Fibroblast of mammary gland (primary cell): Measurements from ENCODE around the gene PACRGL.

Experiments
- DNase-seq: peaks from one replicate; pipeline ENCODE4 v3.0.0-alpha.2; 2010; ENCODE audit warnings: low read depth
- H3K4me3 ChIP-seq: 2 replicates; pipeline ENCODE4 v1.5.1; 2011; ENCODE audit warnings: low read depth, mild to moderate bottlenecking, low read length, moderate library complexity; ENCODE audit not compliant: control insufficient read depth
- TF ChIP-seq, protein P1 (sequence below): conservative IDR thresholded peaks from 2 replicates; pipeline ENCODE4 v1.5.1; 2011; ENCODE audit warnings: low read depth, low read length, inconsistent platforms; ENCODE audit not compliant: control insufficient read depth, insufficient read depth

The PACRGL gene

DNA sequence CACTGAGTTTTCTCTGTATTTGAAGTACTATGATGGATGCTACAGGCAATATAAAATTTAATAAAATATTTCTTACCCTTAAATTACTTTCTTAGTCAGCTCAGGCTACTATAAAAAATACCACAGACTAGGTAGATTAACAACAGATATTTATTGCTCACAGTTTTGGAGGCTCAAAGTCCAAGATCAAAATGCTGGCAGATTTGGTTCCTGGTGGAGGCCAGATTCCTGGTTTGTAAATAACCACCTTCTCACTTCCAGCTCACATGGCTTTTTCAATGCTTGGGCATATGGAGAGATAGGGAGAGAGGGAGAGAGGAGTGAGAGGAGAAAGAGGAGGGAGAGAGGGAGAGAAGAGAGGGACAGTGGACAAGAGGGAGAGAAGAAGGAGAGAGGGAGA, 24.5 kb upstream of the PACRGL start:
- no peak overlapping the region for H3K4me3 ChIP-seq
- no peak for DNase-seq
- TF ChIP-seq, protein P1, sequence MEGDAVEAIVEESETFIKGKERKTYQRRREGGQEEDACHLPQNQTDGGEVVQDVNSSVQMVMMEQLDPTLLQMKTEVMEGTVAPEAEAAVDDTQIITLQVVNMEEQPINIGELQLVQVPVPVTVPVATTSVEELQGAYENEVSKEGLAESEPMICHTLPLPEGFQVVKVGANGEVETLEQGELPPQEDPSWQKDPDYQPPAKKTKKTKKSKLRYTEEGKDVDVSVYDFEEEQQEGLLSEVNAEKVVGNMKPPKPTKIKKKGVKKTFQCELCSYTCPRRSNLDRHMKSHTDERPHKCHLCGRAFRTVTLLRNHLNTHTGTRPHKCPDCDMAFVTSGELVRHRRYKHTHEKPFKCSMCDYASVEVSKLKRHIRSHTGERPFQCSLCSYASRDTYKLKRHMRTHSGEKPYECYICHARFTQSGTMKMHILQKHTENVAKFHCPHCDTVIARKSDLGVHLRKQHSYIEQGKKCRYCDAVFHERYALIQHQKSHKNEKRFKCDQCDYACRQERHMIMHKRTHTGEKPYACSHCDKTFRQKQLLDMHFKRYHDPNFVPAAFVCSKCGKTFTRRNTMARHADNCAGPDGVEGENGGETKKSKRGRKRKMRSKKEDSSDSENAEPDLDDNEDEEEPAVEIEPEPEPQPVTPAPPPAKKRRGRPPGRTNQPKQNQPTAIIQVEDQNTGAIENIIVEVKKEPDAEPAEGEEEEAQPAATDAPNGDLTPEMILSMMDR = no peak

GRCh38 chr4:20676501-20677197, 23.6 kb upstream of the PACRGL start:
- no peak overlapping the region for H3K4me3 ChIP-seq
- DNase-seq = no peak
- TF ChIP-seq, protein P1 = no peak

DNA sequence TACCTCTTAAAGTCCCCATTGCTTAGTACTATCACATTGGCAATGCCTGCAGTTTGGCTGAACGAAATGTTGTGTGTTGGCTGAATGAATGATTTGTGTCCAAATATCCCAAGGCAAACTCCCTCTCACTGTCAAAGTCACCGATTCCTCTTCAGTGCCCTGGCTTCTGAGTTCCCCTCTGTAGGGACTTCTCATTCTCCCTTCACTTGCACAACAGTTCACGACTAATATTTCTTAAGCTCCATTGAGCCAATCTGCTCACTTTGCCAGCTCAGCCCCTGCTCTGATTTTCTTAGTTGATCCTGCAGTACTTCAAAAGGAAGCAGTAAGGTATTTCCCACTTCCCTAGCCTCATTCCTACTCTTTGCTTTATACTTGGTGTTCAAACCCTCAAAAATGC, 21.9 kb upstream of the PACRGL start:
- TF ChIP-seq, protein P1 = no peak
- no peak overlapping the region for H3K4me3 ChIP-seq
- DNase-seq = no peak

DNA sequence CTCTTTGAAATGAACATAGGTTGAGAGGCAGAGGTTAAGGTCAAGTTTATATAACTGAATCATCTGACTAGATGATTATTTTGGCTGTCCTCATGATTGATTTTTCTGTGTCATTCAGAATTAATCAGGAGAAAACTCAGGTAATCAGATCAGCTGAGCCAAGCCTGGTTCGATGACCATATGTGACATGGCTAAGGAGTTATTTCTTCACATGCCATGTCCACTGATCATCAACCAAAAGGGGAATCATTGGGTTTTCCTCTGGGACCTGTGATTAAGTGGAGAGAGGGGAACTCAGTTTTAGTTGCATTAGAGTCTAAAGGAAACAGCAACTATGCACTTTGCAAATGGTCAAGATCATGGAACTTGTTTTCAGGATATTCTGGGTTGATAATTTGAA, 20.3 kb upstream of the PACRGL start:
- H3K4me3 ChIP-seq = no peak overlapping the region
- peak; percentile 52 for DNase-seq
- TF ChIP-seq, protein P1 = no peak

DNA sequence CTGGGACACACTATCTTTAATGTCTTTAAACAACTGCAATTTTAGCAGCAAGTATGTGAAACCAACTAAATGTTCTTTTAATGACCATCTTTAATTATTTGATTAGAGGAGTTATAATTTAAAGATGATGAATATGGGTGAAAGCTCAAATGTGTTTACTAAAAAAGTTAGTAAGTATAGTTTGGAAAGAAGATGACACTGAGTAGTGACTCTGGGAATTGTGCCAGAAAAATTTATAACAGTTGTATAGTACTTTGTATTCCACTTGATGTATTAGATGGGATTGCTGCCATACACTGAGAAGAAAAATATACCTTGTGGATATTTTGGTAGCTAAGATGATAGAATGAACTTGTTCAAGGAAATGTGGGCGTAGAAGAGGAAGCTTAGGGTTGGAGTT, 19.5 kb upstream of the PACRGL start:
- no peak for DNase-seq
- no peak overlapping the region for H3K4me3 ChIP-seq
- TF ChIP-seq, protein P1 = no peak

- H3K4me3 ChIP-seq = no peak overlapping the region
- TF ChIP-seq, protein P1 = no peak
- DNase-seq = no peak
These were observed 19.0 kb upstream of the PACRGL start for GRCh38 chr4:20681271-20681670.

DNA sequence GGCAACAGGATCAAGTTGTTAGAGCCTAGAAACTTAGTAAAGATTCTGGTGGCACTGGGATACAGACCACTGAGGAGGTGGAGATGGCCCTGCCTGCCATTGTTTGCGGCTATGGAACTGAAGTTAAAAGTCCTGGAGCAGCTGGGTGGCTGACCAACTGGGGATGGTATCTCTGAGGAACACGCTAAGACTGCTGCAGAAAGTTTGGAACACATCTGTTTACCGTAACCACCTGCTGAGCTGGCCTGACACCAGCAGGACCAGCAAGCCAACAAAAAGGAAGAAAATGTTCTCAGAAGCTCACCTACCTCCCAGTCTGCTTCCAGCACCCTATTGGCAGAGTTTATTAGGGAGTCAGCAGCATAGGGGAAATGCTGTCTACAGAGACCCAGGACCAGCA, 17.4 kb upstream of the PACRGL start:
- no peak for DNase-seq
- TF ChIP-seq, protein P1 = no peak
- no peak overlapping the region for H3K4me3 ChIP-seq
